Fibroblast of lung (primary cell): ENCODE results near the gene GABBR2. TPM values are rescaled to one million over a fixed set of nuclear protein-coding genes. Genes with fewer than 3 reads are reported as not detected.
A peak's percentile ranks its signal among the peaks of the same experiment; 100 is the strongest.

Experiments
- DNase-seq, 2 donors: peaks; one replicate each; pipeline versions ENCODE4 v3.0.0 to v3.0.0-alpha.2; 2010; ENCODE audit warnings: low read depth in 2 of 2
- H2AFZ ChIP-seq: 2 replicates; pipeline ENCODE4 v1.5.1; 2012; ENCODE audit warnings: low read length, control low read depth, inconsistent platforms
- H3K27ac ChIP-seq: 2 replicates; pipeline ENCODE4 v1.5.1; 2011; ENCODE audit warnings: low read length, control low read depth; ENCODE audit not compliant: insufficient read depth
- H3K27me3 ChIP-seq: 2 replicates; pipeline ENCODE4 v1.5.1; 2011; ENCODE audit warnings: mild to moderate bottlenecking, low read length; ENCODE audit not compliant: control insufficient read depth, insufficient read depth
- H3K36me3 ChIP-seq: 2 replicates; pipeline ENCODE4 v1.5.1; 2011; ENCODE audit warnings: low read length; ENCODE audit not compliant: control insufficient read depth, insufficient read depth
- H3K4me1 ChIP-seq: 2 replicates; pipeline ENCODE4 v1.5.1; 2011; ENCODE audit warnings: low read length; ENCODE audit not compliant: control insufficient read depth, insufficient read depth; ENCODE audit errors: extremely low read depth
- H3K4me2 ChIP-seq: 2 replicates; pipeline ENCODE4 v1.5.1; 2011; ENCODE audit warnings: low read length, control low read depth; ENCODE audit not compliant: insufficient read depth; ENCODE audit errors: extremely low read depth
- H3K4me3 ChIP-seq, 4 experiments: fragments of 200-600 bp in 1 of 4; sonication (generic) in 1 of 4; replicated peaks in 1 of 4; 2 replicates each; pipeline ENCODE4 v1.5.1; 2011 to 2016; ENCODE audit warnings: low read length in 4 of 4, low read depth in 3 of 4, mild to moderate bottlenecking in 3 of 4, control low read depth in 2 of 4, inconsistent platforms in 1 of 4, mixed read lengths in 1 of 4; ENCODE audit not compliant: insufficient read depth in 1 of 4; ENCODE audit errors: control extremely low read depth in 1 of 4
- H3K79me2 ChIP-seq: 2 replicates; pipeline ENCODE4 v1.5.1; 2012; ENCODE audit warnings: mild to moderate bottlenecking, low read length, inconsistent platforms; ENCODE audit not compliant: control insufficient read depth, insufficient read depth
- H3K9ac ChIP-seq: 2 replicates; pipeline ENCODE4 v1.5.1; 2011; ENCODE audit warnings: mild to moderate bottlenecking, low read length, control low read depth; ENCODE audit not compliant: insufficient read depth
- H3K9me3 ChIP-seq: 2 replicates; pipeline ENCODE4 v1.5.1; 2012; ENCODE audit warnings: low read depth, low read length; ENCODE audit not compliant: control insufficient read depth, insufficient read depth
- H4K20me1 ChIP-seq: 2 replicates; pipeline ENCODE4 v1.5.1; 2011; ENCODE audit warnings: low read length; ENCODE audit not compliant: control insufficient read depth, insufficient read depth; ENCODE audit errors: extremely low read depth
- EZH2 ChIP-seq: IDR thresholded peaks from 2 replicates; pipeline ENCODE4 v1.5.1; 2012; ENCODE audit warnings: low read length, control low read depth, mild to moderate bottlenecking; ENCODE audit errors: missing control alignments
- polyA plus RNA-seq, 2 donors: library from polyadenylated mRNA; depleted of rRNA in 1 of 2; stranded (reverse) in 1 of 2; unstranded in 1 of 2; fragments of >200 nt; gene quantifications; 2 replicates each; pipeline ENCODE4 v1.2.1, GENCODE V29; 2011 to 2012; ENCODE audit warnings: missing spikeins in 1 of 2
- total RNA-seq: library from RNA; depleted of rRNA; stranded (reverse); fragments of >200 nt; gene quantifications from 2 replicates; pipeline ENCODE4 v1.2.1, GENCODE V29; 2014
- TF ChIP-seq, protein P1 (sequence below), 2 donors: IDR thresholded peaks in 1 of 2; conservative IDR thresholded peaks in 1 of 2; 1 replicate in 1 of 2; 2 replicates in 1 of 2; pipeline ENCODE4 v1.5.1; 2011 to 2012; ENCODE audit warnings: low read length in 2 of 2, control low read depth in 1 of 2, inconsistent platforms in 1 of 2, low read depth in 1 of 2, mild to moderate bottlenecking in 1 of 2

The GABBR2 gene
- total and polyA plus RNA-seq, 2 donors (not counting 1 experiment from before 2014, with no cell fraction given) = 0.32 to 0.33 TPM

DNA sequence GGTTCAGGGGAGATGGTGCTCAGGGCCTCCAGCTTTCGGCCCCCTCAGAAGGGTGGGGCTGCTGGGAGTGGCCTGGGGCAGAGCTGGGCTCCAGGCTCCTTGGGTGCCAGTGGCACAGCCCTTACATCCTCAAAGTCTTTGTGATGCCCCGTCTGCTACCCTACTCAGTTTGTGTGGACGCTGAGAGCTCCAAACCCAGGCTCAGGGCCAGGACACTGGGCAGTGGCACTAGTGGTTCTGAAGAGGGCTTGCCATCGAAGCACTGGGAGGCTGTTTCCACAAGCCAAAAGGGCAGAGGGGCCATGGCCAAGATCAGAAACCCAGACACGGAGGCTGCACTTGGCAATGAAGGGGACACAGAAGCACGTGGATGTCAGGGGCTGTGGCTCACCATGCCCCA, 99.1 kb downstream of the GABBR2 start:
- TF ChIP-seq, protein P1, sequence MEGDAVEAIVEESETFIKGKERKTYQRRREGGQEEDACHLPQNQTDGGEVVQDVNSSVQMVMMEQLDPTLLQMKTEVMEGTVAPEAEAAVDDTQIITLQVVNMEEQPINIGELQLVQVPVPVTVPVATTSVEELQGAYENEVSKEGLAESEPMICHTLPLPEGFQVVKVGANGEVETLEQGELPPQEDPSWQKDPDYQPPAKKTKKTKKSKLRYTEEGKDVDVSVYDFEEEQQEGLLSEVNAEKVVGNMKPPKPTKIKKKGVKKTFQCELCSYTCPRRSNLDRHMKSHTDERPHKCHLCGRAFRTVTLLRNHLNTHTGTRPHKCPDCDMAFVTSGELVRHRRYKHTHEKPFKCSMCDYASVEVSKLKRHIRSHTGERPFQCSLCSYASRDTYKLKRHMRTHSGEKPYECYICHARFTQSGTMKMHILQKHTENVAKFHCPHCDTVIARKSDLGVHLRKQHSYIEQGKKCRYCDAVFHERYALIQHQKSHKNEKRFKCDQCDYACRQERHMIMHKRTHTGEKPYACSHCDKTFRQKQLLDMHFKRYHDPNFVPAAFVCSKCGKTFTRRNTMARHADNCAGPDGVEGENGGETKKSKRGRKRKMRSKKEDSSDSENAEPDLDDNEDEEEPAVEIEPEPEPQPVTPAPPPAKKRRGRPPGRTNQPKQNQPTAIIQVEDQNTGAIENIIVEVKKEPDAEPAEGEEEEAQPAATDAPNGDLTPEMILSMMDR (conservative IDR thresholded peaks at IDR 0.05 in 1 of 2, IDR thresholded peaks at IDR 0.05 in 1 of 2; ENCODE audit: low read depth in 1 of 2, low read length in 2 of 2) = no peak
- TF ChIP-seq EZH2 = no peak
- Histone ChIP-seq H4K20me1 (no peaks in the 10 kb centered on the region), H3K4me1 (peaks cover 3% of the 10 kb centered on the region), H3K9me3 (no peaks in the 10 kb centered on the region), H3K4me2 (no peak overlapping the region), H3K79me2 (no peaks in the 10 kb centered on the region), H3K4me3 (no peak overlapping the region), H3K36me3 (no peaks in the 10 kb centered on the region), H3K27me3 (no peaks in the 10 kb centered on the region), H2AFZ (no peak overlapping the region), H3K27ac (no peak overlapping the region), H3K9ac (no peak overlapping the region)
- DNase-seq = no peak

DNA sequence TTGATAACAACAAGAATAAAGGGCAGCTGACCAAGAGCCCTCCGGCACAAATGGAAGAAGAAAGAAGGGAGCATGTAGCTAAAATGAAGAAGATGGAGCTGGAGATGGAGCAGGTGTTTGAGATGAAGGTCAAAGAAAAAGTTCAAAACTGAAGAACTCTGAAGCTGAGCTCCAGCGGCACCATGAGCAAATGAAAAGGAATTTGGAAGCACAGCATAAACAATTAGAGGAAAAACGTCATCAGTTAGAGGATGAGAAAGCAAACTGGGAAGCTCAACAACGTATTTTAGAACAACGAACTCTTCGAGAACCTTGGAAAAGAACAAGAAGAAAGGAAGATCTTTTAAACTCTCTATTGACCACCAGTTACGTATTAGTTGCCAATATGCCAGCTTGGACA, 100.9 kb downstream of the GABBR2 start:
- Histone ChIP-seq H4K20me1 (no peaks in the 10 kb centered on the region), H3K4me3 (no peak overlapping the region), H3K9me3 (no peaks in the 10 kb centered on the region), H3K4me1 (peaks cover 3% of the 10 kb centered on the region), H3K79me2 (no peaks in the 10 kb centered on the region), H3K4me2 (peak overlapping the region; percentile 45), H2AFZ (peak overlapping the region; percentile 73), H3K9ac (no peak overlapping the region), H3K27me3 (no peaks in the 10 kb centered on the region), H3K36me3 (no peaks in the 10 kb centered on the region), H3K27ac (peak overlapping the region; percentile 82)
- peak; percentile 90 to 91 for DNase-seq
- TF ChIP-seq, protein P1 (conservative IDR thresholded peaks at IDR 0.05 in 1 of 2, IDR thresholded peaks at IDR 0.05 in 1 of 2; ENCODE audit: low read depth in 1 of 2, low read length in 2 of 2) = no peak
- TF ChIP-seq EZH2 = no peak

DNA sequence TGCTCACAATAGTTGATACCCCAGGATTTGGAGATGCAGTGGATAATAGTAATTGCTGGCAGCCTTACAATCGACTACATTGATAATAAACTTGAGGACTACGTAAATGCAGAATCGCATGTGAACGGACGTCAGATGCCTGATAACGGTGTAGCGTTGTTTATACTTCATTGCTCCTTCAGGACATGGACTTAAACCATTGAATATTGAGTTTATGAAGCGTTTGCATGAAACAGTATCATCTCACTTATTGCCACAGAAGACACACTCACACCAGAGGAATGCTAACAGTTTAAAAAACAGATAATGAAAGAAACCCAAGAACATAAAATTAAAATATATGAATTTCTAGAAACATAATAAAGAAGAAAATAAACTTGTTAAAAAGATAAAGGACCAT, 101.6 kb downstream of the GABBR2 start:
- DNase-seq = peak; percentile 49 to 73
- Histone ChIP-seq H3K9me3 (no peaks in the 10 kb centered on the region), H3K79me2 (no peaks in the 10 kb centered on the region), H4K20me1 (no peaks in the 10 kb centered on the region), H3K4me1 (peaks cover 3% of the 10 kb centered on the region), H3K27ac (peak overlapping the region; percentile 20), H3K4me2 (no peak overlapping the region), H3K4me3 (no peak overlapping the region), H3K36me3 (no peaks in the 10 kb centered on the region), H2AFZ (no peak overlapping the region), H3K27me3 (no peaks in the 10 kb centered on the region), H3K9ac (no peak overlapping the region)
- TF ChIP-seq, protein P1 (conservative IDR thresholded peaks at IDR 0.05 in 1 of 2, IDR thresholded peaks at IDR 0.05 in 1 of 2; ENCODE audit: low read depth in 1 of 2, low read length in 2 of 2) = no peak
- no peak for TF ChIP-seq EZH2
